ACC112 (cell line): Measurements from ENCODE around the gene ZMIZ1.

Experiments
- H2AFZ ChIP-seq: fragments of 200-600 bp; sonication (generic); one replicate; pipeline ENCODE4 v1.6.0; 2017; ENCODE audit warnings: antibody characterized with exemption, low read length; ENCODE audit not compliant: unreplicated experiment
- H3K27ac ChIP-seq: fragments of 200-600 bp; sonication (generic); 2 replicates; pipeline ENCODE4 v1.5.1; 2014; ENCODE audit warnings: low read depth, mild to moderate bottlenecking, antibody characterized with exemption, low read length, moderate library complexity
- H3K27me3 ChIP-seq: fragments of 200-600 bp; sonication (generic); 2 replicates; pipeline ENCODE4 v1.6.1; 2014; ENCODE audit warnings: mild to moderate bottlenecking, antibody characterized with exemption, low read length, moderate library complexity, mixed read lengths; ENCODE audit not compliant: insufficient read depth
- H3K36me3 ChIP-seq: fragments of 200-600 bp; sonication (generic); 2 replicates; pipeline ENCODE4 v1.6.1; 2016; ENCODE audit warnings: mild to moderate bottlenecking, antibody characterized with exemption, low read length, moderate library complexity, mixed read lengths; ENCODE audit not compliant: insufficient read depth
- H3K4me1 ChIP-seq: fragments of 200-600 bp; sonication (generic); one replicate; pipeline ENCODE4 v1.6.1; 2016; ENCODE audit warnings: low read length, mixed read lengths; ENCODE audit not compliant: insufficient read depth, unreplicated experiment, control insufficient read depth
- H3K4me3 ChIP-seq: fragments of 200-600 bp; sonication (generic); 2 replicates; pipeline ENCODE4 v1.5.1; 2014; ENCODE audit warnings: mild to moderate bottlenecking, low read depth, low read length
- H3K79me2 ChIP-seq: fragments of 200-600 bp; sonication (generic); one replicate; pipeline ENCODE4 v1.6.0; 2016; ENCODE audit warnings: low read length; ENCODE audit not compliant: control insufficient read depth, unreplicated experiment, insufficient read depth

ZMIZ1 gene

DNA sequence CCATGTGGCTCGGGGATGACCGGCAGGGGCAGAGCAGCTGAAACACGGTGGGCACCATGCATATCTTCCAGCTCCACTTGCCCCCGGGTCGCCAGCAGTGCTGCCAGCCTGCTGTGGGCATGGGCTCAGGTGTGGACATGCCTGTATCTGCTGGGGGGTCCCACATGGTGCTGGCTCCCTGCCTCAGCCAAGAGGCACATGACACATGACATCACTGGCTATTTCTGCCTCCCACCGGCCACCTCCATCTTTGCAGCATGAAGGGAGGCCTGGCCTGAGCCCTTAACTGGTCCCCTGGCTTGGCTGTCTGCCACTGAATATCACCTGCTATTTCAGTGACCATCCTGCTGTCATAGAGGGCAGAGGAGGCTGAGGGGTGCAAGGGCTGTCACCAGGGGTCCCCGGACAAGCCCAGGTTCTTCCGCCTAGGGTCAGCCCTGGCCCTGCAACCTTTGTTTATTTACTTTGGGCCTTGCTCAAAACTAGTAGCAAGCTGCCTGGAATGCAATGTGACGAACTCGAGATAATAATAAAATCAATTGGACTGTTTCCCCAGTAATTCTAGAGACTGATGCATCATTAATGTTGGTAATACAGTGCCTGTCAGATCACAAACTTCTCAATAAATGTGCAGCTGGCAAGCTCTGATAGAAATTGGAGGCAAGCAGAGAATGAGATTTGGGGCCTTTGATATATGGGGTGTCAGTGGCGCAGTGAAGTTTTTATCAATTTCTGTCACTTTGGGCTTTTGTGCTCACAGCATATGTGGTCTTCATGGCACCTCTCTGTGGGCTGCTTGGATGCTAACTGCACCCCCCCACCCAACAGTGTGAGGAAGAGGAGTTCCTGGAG lies 28.5 kb downstream of the ZMIZ1 start:
- Histone ChIP-seq H3K36me3 (no peaks in the 10 kb centered on the region), H3K27ac (no peak overlapping the region; the same call in 1 of the 2 replicates), H3K4me3 (no peak overlapping the region), H3K27me3 (no peaks in the 10 kb centered on the region), H3K4me1 (peaks cover 35% of the 10 kb centered on the region), H3K79me2 (peaks cover 90% of the 10 kb centered on the region), H2AFZ (no peak overlapping the region)

- Histone ChIP-seq H3K36me3 (no peaks in the 10 kb centered on the region), H3K4me3 (no peak overlapping the region), H3K4me1 (peaks cover 42% of the 10 kb centered on the region), H3K27me3 (no peaks in the 10 kb centered on the region), H2AFZ (no peak overlapping the region), H3K27ac (no peak overlapping the region), H3K79me2 (peaks cover 91% of the 10 kb centered on the region)
Measured at GRCh38 chr10:79098061-79098460, 29.3 kb downstream of the ZMIZ1 start.

DNA sequence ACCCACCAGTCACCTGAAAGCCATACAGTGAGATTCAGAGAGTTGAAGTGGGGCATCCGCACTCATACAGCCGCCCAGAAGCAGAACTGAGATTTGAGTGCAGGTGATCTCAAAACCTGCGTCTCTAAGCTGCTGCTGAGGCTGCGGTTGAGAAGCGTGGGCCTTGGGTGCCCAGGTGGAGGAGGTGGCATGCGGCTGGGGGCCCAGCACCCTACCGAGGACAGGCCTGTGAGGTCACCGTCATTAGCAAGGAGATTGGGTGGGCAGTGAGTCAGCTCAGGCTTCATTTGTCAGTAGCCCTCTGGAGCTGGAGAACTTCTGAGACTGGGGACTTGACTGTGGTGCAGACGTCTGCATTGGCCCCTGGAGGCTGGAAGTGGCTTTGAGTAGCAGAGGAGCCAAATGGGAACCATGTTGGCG lies 29.8 kb downstream of the ZMIZ1 start:
- Histone ChIP-seq H2AFZ (no peak overlapping the region), H3K27me3 (no peaks in the 10 kb centered on the region), H3K27ac (no peak overlapping the region), H3K4me3 (no peak overlapping the region), H3K79me2 (peaks cover 94% of the 10 kb centered on the region), H3K36me3 (no peaks in the 10 kb centered on the region), H3K4me1 (peaks cover 46% of the 10 kb centered on the region)

GRCh38 chr10:79099898-79100448 lies 31.2 kb downstream of the ZMIZ1 start:
- Histone ChIP-seq H3K27ac (no peak overlapping the region), H3K4me1 (peaks cover 49% of the 10 kb centered on the region), H3K4me3 (no peak overlapping the region), H3K36me3 (no peaks in the 10 kb centered on the region), H3K79me2 (peaks cover 93% of the 10 kb centered on the region), H2AFZ (no peak overlapping the region), H3K27me3 (no peaks in the 10 kb centered on the region)

DNA sequence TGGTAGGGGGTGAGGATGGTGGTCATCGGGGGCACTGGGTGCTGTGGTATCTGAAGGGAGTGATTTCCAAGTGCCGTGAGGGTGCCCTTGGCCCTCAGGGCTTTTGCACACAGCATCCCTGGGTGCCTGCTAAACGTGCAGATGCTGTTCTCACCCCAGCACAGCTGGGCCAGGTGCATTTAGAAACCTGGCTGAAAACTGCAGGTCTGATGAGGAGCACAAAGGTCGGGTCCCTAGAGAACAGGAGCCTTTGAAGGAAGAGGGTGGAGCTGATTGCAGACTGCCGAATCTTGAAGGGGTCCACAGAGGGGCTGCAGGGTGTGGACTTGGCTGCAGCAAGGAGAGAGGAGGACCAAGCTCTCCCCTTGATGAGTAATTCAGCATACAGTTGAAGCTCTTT lies 32.0 kb downstream of the ZMIZ1 start:
- H3K4me3 ChIP-seq = no peak overlapping the region
- H2AFZ ChIP-seq = no peak overlapping the region
- H3K4me1 ChIP-seq = peaks cover 49% of the 10 kb centered on the region
- H3K27me3 ChIP-seq = no peaks in the 10 kb centered on the region
- no peak overlapping the region for H3K27ac ChIP-seq
- H3K79me2 ChIP-seq = peaks cover 92% of the 10 kb centered on the region
- H3K36me3 ChIP-seq = no peaks in the 10 kb centered on the region

DNA sequence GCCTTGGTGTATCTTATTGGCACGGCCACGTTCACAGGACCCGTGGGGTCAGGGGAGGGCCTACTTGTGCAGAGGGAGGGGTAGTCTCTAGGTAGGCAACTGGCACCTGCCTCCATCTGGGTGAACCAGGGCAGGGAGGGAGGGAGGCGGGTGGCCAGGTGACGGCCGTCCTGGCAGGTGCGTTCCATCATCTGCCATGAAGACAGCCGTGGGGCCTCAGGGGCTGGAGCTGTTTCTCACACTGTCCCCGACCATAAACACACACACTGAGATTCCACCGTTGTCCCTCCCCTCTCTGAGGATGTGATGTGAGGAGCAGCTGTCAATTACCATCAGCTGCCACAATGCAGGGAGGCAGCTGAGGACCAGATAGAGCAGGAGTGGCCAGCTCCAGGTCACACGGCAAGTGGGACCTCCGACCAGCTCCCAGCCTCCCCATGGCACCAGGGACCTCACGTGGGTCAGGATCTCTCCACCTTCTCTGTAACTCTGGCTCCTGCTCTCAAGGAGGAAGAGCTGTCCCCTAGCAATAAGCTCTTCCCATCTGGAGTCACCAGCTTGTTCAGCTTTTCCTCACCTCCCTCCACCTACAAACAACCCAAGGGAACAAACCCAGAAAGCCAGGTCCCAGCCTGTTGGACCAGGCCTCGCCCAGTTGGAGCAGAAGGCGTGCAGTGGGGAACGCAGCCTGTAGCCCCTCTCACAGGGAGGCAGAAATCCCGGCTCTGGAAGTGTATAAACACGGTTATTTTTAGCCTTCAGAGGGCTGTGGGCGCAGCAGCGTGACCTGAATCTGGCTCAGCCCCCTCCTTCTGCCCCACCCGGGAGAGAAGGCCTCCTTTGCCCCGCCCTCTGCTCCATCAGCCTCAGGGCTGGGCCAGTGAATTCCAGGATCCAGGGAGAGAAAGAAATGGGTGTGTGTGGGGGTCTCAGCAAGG lies 33.1 kb downstream of the ZMIZ1 start:
- H3K36me3 ChIP-seq = no peaks in the 10 kb centered on the region
- no peak overlapping the region for H3K27ac ChIP-seq
- H3K4me1 ChIP-seq = peaks cover 48% of the 10 kb centered on the region
- H3K4me3 ChIP-seq = no peak overlapping the region
- peaks cover 96% of the 10 kb centered on the region for H3K79me2 ChIP-seq
- H2AFZ ChIP-seq = no peak overlapping the region
- H3K27me3 ChIP-seq = no peaks in the 10 kb centered on the region

- H2AFZ ChIP-seq = no peak overlapping the region
- H3K27me3 ChIP-seq = no peaks in the 10 kb centered on the region
- H3K36me3 ChIP-seq = no peaks in the 10 kb centered on the region
- peaks cover 96% of the 10 kb centered on the region for H3K79me2 ChIP-seq
- no peak overlapping the region for H3K27ac ChIP-seq
- no peak overlapping the region for H3K4me3 ChIP-seq
- peaks cover 41% of the 10 kb centered on the region for H3K4me1 ChIP-seq
Measured at GRCh38 chr10:79102498-79102874, 33.7 kb downstream of the ZMIZ1 start.

GRCh38 chr10:79103129-79103528 lies 34.4 kb downstream of the ZMIZ1 start:
- Histone ChIP-seq H2AFZ (no peak overlapping the region), H3K4me3 (no peak overlapping the region), H3K4me1 (peaks cover 36% of the 10 kb centered on the region), H3K27me3 (no peaks in the 10 kb centered on the region), H3K27ac (no peak overlapping the region), H3K36me3 (no peaks in the 10 kb centered on the region), H3K79me2 (peaks cover 95% of the 10 kb centered on the region)

- no peaks in the 10 kb centered on the region for H3K27me3 ChIP-seq
- no peak overlapping the region for H3K4me3 ChIP-seq
- peaks cover 36% of the 10 kb centered on the region for H3K4me1 ChIP-seq
- H3K27ac ChIP-seq = no peak overlapping the region; the same call in 1 of the 2 replicates
- no peaks in the 10 kb centered on the region for H3K36me3 ChIP-seq
- no peak overlapping the region for H2AFZ ChIP-seq
- peaks cover 95% of the 10 kb centered on the region for H3K79me2 ChIP-seq
Measured at GRCh38 chr10:79103585-79103984, 34.8 kb downstream of the ZMIZ1 start.

- Histone ChIP-seq H2AFZ (no peak overlapping the region), H3K4me3 (no peak overlapping the region), H3K79me2 (peaks cover 95% of the 10 kb centered on the region), H3K27me3 (no peaks in the 10 kb centered on the region), H3K27ac (no peak overlapping the region), H3K4me1 (peaks cover 36% of the 10 kb centered on the region), H3K36me3 (no peaks in the 10 kb centered on the region)
Measured at GRCh38 chr10:79105150-79105739, 36.5 kb downstream of the ZMIZ1 start.
